Measurements from ENCODE around the gene RIPPLY3.

RIPPLY3 gene, protein sequence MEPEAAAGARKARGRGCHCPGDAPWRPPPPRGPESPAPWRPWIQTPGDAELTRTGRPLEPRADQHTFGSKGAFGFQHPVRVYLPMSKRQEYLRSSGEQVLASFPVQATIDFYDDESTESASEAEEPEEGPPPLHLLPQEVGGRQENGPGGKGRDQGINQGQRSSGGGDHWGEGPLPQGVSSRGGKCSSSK

DNA sequence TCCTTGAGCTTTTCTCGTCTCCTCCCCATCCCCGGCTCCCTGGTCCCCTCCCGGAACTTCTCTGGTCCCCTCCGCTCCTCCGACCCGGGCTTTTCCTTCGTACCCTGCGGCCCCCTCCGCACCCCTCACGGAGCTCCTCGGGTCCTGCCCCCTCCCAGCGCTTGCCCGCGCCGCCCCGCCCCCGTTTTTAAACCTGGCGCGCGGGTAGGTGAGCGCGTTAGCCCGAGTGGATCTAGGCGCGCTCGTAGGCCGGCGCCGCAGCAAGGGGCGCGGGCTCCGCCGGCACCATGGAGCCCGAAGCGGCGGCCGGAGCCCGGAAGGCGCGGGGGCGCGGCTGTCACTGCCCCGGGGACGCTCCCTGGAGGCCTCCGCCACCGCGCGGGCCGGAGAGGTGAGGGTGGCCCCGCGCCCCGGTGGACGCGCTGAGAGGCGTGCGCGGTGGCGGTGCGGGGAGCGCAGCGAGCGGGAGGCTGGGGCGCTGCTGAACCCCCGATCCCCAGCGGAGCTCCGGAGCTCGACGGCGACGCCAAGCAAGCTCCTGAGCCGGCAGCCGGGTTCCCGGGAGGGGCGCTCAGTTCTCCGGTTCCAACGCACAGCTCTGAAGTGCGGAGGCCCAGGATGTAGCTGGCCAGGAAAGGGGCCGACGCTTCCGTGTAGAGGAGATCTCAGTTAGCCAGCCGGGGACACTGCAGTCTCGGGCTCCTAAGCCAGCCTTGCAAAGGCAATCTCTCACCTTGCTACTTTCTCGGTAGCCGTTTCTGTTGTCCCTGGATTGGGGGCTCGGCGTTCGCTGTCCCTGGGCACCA lies at the start of gene RIPPLY3:
RIPPLY3 (plus strand) TSS at position 217 of the 806 bp plus-strand sequence; CDS start at position 288, 71 bp downstream.
- no peak for DNase-seq

DNA sequence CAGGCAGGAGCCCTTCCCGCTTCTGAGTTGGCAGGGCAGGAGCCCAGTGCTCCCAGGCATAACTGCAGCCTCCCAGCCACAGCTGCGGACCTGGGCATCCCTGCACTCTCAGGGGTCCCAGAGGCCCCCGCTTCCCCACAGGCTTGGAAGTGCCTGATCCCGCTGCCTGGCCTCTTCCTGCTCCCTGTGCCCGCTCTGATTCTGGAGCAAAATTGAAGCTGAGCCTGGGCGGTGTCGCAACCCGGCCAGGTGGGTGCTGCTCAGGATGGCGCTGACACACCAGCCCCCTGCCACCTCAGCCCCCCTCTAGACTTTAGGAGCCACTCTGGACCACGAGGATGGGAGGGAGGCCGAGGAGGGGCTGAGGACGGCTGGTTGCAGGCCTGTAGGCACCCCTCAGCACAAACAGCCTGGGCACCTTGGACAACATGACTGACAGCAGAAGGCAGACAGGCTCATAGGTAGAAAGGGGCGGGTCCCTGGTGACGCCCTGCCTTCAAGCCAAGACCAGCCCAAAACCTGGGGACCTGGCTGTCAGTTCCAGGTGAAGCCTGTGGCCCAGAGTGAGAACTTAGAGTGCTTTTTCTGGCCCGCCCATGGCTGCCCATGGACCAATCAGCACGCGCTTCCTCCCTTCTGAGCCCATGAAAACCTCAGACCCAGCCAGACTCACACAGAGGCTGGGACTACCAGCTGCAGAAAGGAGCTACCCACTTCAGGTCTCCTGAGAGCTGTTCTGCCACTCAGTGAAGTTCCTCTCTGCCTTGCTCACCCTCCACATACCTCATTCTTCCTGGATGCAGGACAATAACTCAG lies 47.3 kb upstream of the RIPPLY3 start:
- DNase-seq, result no peak

DNA sequence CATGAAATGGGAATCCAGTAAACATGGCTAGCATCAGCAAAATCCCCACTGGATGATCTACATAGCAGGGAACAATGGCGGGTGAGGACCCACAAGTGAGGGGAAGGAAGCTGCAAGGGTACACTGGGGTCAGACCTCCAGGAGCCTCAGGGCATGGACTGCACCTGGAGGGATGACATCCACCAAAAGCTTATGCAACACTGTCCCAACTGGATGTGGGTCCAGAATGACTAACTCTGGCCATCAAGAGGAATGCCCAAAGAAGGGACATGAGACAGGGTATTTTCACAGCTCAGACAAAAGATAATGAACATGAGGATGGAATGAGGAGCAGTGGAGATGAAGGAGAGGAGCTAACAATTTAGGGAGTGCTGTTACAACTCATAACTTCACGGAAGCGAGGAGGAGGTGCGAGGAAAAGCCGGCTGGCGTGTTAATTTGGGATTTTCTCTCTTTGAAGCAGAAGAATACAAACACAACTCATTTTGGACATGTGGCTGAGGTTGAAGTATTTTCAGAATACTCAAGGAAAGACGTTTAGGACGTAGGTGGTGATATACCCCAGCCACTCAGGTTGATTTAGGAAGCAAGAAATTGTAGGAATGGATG lies 45.7 kb upstream of the RIPPLY3 start:
- DNase-seq, result no peak

DNA sequence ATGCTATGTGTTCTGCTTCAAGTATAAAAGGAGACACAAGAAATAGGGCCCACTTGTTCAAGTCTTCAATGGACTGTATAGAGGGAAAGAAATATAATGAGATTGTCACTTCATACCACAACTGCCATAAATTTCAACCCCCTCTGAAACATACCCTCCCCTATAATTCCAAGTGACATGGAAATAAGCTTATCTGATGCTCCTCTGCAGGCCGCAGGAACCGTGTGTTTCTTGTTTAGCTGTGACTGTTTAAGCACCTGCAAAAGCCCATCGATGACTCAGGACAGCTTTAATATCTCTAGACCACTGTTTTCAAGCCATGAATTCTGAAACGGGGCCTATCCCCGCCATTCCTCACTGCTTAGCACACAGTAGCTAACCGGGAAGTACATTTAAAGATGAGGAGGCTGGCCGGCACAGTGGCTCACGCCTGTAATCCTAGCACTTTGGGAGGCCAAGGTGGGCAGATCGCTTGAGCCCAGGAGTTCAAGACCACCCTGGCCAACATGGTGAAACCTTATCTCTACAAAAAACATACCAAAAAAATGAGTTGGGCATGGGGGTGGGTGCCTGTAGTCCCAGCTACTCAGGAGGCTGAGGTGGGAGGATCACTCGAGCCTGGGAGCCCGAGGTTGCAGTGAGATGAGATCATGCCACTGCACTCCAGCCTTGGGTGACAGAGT lies 44.3 kb upstream of the RIPPLY3 start:
- DNase-seq, result no peak

DNA sequence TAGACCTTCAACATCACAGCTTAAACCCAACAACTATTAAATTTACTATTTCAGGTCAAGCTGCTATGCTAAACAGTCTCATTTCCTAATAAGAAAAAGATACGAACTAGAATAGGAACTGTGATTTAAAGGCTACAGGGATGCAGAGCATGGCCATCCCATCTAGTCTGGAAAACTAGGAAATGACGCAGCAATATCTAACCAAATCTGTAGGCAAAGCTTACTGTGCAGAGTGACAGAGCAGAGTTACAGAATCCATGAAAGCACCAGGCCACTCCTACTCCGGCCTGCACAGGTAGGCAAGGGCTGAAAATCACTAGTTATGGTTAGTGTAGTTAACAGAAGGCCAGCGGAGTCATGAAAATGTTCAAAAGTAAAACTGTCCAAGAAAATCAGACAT lies 42.1 kb upstream of the RIPPLY3 start:
- DNase-seq, result no peak

DNA sequence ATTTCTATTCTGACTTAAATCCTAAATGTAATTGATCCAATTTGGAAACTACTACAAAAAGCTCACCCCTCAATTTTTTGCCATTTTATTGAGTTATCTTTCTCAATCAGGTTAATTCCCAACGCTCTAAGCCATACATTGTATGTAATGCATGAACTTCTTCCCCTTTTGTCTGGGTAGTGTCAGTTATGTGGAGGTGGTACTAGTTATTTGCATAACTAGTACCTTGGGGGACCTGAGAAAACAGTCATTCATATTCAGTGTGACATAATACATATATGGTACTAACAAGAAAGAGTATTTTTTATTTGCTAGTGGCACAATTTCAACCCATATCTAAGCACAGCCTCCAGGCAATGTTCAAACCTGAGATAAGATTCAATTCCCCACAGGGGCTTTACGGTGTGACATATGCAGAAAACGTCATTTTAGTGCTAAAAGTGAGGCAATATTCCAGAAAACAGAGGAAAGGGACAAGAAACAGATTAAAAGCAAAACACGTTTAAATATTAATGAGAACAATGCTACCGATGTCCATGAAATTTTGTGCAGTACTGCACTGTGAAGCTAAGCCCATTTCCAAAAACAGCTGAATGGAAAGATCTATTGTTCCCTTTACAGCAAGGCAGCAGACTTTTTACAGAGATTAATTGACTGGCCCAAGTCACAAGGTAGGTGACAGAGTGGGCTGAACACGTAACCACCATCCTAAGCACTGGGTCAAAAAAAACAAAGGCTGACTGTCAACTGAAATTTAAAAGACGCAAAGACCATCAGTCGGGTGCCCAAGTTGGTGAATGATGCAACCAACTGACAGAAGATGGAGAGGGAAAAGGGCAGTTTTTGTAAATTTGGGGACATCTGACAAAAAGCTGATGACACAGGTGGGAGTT lies 41.4 kb upstream of the RIPPLY3 start:
- no peak for DNase-seq

DNA sequence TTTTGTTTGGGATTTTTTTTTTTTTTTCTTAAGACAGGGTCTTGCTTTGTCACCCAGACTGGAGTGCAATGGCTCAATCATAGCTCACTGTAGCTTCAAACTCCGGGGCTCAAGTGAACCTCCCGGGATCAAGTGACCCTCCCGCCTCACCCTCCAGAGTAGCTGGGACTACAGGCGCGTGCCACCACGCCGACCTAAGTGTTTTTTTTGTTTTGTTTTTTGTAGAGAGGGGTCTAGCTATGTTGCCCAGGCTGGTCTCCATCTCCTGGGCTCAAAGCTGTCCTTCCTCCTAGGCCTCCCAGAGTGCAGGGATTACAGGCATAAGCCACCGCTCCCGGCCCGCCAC lies 40.8 kb upstream of the RIPPLY3 start:
- no peak for DNase-seq

DNA sequence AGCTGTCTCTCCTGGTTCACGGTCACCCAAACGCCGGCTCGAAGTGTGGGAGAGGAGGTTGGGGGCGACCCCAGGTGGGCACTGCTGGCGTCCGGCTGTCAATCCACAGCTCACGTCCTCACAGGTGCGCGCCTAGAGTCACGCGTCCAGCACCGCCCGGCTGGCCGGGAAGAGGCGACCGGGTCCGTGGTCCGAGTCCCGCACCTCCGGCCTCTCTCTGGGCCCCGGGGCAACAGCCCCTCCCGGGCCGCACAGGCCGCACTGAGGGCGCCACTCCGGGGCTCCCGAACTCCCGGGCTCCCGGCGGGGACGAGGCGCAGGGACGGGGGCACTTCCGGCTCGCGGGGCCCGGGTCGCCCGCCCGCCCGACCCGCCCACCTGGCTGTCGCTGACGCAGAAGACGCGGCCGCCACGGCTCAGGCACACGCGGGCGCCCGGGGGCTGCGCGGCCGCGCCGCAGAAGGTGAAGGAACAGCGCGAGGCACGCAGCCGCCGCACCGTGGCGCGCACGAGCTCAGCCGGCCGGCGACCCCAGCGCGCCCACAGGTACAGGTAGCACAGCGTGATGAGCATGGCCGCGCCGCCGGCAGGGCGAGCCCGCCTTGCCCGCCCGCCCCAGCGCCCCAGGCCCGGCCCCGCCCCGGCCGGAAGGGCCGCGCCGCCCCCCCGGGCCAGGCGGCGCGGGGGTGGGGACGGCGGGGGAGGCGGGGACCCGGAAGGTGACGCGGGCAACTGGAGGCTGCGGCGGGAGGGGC lies 40.3 kb upstream of the RIPPLY3 start, which contains the start of gene HLCS:
HLCS (minus strand) TSS at position 604 of the 755 bp plus-strand sequence; CDS start at position 573, 31 bp downstream.
- peak; percentile 68 for DNase-seq

DNA sequence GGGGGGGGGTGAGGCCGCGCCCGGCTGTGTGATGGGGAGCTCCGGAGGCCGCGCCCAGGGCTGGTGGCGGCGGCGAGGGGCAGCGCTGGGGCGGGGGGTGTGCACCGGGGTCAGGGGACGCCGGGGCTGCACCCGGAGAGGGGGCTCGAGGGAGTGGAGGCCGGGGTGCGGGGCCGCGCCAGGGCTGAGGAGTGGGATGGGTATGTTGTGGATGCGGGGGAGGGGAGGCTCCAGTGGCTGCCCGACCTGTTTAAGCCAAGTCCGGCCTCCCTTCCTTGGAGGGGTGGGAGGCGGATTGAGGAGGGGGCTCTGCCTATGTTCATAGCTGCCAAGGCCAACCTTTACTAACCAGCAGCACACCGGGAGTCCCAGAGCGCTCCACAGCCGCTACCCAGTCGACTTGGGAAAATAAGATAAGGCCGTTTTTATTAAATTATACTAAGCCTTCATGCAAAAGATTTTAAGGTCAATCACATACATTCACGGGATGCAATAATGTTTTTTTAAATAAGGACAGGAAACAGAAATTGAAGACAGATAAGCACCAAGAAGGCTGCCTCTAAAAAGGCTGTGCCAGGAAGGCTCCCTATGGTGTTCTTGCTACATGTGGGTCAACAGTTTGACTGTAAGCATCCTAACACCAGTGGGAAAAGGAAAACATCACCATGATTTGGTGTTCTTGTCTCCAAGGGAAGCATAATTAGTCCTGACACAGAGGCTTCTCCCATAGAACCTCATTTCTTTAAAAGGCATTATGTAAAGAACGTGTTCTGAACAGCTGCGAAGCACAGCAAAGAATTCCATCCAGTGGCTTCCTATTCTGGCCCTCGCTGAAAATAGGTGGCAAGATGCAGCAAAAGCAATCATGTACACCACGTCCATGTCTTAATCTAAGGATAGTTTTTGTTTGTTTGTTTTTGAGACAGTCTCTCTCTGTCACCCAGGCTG lies 39.4 kb upstream of the RIPPLY3 start:
- DNase-seq, result no peak

DNA sequence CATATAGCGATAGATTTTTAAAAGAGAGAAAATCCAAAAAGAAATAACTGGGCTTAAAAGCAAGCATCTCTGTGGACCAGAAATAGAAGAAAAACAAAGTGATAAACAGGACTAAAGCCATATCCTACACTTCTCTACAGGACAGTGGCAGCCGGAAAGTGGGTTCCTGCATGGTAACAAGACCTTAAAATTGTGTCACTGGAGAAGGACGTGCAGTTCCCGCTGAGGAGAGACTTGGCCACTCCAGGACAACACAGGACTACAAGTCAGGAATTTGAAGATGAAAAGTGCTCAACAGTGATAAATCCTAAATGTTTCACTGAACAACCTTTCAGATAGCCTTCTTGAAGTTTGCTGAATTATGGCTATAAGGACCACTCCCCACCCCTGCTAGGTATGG lies 38.1 kb upstream of the RIPPLY3 start:
- DNase-seq, result no peak

DNA sequence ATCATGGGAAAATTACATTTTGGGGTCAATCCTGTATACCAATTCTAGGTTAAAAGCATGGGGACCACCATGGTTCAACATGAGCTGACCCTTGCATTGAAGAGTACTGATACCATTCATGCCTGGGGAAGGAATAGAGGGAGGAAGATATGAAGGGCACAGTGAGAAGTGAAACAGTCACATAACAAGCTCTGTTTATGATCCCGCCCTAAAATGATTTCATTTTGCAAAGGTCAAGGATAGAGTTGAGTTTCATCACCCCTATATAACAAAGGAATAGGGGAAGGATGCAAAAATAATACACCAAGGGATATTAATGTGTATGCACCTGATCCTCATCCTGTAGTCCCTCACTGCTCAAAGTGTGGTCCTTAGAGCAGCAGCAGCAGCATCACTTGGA lies 37.5 kb upstream of the RIPPLY3 start:
- no peak for DNase-seq

DNA sequence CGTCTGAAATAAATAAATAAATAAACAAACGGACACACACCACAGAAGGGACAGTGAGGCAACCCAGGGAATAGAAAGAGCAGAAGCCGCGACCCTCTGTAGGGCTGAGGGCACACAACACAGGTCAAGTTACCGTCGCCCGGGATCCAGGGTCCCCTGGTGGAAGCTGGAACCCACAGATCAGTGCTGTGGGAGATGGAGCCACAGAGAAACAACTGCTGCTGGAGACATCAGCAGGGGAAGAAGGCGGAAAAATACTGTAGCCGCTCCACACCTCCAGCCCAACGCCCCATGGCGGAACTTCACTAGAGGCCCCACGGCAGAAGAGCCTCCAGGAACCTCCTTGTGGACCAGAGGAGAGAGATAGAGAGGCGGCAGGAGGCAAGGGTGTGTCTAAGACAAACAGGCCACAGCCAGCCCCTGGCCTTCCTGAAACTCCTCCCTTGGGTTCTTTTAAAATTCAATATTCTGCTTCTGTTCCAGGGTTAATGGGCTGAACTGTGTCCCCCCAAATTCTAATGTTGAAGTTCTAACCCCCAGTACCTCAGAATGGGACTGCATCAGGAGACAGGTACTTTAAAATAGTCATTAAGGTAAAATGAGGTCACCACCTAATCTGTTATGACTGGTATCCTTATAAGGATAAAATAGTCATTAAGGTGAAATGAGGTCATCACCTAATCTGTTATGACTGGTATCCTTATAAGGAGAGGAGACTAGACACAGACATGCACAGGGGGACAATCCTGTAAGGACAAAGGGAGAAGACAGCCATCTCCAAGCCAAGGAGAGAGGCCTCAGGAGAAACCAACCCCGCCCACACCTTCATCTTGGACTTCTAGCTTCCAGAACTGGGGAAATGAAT lies 32.3 kb upstream of the RIPPLY3 start:
- DNase-seq, result no peak

DNA sequence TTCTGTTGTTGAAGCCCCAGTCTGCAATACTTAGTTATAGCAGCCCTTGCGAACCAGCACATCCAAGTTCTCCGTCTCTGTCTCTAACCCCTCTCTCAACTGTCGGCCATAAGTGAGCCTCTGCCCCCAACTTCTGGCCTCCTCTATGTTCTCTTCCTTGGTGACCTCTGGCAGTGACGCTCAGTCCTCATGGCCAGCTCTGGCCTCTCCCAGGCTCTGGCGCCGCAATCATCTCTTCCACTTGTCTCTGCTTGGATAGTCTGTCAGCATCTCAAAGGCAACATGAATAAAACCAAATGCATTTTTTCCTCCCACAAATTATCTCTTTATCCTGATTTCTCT lies 31.7 kb upstream of the RIPPLY3 start:
- DNase-seq, result no peak

DNA sequence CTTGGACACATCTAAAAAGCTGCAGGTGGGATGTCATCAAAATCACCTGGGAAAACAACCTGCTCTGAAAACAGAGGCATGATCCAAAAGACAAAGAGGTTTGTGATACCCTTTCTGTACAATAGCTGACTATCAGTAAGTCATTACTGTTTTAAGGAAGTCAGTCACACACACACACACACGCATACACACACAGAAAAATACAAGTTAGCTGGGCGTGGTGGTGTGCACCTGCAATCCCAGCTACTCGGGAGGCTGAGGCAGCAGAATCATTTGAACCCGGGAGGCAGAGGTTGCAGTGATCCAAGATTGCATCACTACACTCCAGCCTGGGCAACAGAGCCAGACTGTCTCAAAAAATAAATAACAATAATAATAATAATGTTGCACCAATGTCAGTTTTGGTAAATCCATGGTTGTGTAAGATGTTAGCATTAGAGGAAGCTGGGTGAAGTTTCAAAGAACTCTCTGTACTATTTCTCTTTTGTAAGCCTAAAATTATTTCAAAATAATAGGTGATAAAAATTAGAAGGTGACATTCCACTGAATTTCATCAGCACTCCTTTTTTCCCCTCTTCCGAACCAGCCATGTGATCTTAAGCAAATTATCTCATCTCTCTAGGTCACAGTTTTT lies 30.2 kb upstream of the RIPPLY3 start:
- DNase-seq, result no peak

DNA sequence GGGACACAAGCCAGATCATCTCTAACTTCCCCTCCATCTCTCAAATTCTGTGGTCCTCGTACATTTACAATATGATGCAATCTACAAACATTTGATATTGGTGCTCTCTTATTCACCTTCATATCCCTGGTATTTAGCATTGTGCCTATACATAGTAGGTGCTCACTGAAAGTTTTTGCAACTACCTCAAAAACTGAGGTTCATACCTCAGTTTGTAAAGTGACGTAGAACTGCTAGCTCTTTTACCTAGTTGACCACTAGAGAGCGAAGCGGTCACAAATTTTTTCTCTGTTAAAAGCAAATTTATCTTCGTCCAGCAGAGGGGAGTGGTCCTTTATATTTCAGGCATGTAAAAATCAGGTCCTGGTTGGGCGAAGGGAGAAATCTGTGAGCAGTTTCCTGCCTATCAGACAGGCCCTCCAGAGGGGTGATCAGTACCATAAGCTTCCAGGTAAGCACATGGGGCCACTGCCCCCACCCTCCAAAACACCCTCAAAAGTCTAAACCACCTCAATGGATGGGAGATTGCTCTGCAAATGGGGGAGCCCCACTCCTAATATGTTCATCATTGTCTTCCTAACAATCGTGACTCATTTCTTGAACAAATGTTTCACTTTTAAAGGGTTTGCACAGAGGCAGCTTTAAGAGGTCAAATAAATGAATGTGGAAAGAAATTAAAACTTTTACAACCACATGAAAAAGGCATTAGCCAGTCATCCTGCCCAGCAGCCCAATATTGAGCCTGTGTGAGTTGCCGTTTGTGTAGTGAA lies 29.4 kb upstream of the RIPPLY3 start:
- DNase-seq, result no peak

DNA sequence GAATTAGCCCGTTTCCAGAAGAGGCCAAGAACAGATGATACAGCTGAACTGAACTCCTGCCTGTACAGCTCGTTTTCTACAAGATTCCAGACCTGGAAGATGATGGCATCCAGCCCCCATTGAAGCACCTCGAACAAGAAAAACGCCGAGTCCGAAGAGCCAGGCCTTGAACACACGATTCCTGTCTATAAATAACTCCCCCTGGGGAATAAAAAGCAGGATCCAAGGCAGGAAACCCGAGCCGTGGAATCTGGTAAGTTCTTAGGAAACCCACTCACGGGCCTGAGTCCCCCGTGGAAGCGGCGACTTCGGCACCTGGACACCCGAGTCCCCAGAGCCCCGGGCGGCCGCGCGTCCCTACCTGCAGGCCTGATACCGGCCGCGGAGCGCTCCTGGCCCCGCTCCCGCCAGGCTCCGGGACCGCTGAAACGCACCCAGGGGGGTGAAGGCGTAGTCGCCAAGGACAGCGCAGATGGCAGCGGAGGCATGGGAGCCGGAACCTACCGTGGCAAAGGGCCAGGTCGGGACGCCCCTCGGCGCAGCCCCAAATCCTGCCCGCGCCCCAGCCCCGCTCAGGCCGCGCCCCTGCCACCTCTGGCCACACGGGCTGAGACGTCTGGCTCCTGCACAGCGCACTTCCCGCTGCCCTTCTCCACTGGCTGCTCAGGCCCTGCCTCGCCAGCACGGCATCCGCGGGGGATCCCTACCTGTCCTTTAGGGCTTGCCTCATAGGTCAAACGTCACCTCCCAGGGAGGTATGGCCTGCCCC lies 26.0 kb upstream of the RIPPLY3 start:
- DNase-seq, result no peak

DNA sequence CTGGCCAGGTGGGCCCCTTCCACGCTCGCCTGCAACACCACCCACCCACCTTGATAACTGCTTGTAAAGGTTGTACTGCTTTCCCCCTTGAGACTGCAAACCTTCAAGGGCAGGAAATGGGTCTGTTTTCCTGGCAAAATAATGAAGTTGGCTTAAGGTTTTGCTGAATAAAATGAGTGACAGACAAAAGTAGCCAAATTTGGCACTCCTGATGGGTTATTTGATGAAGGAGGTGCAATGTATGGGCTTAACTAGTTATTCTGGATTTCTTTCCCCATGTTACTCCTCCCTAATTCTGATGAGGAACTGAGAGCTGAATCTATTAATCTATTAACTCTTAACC lies 25.5 kb upstream of the RIPPLY3 start:
- DNase-seq, result no peak
